AG04449 (cell line): ENCODE results near the gene ERC2.

Experiments
- CTCF ChIA-PET: fragments of 350-600 bp; formaldehyde crosslinking; extraction: SDS; loops from one replicate; lab custom pipeline; 2021; ENCODE audit warnings: antibody characterized with exemption; lab: Yijun Ruan, JAX
- POLR2A ChIA-PET: fragments of 400-600, 350-600 bp; formaldehyde crosslinking; extraction: SDS; loops from one replicate; lab custom pipeline; 2020; ENCODE audit warnings: antibody characterized with exemption, inconsistent platforms; lab: Yijun Ruan, JAX
- DNase-seq: peaks from one replicate; pipeline ENCODE4 v3.0.0-alpha.2; 2010; ENCODE audit warnings: low read depth, low spot score
- H3K4me3 ChIP-seq: 2 replicates; pipeline ENCODE4 v1.5.1; 2011; ENCODE audit warnings: low read depth, mild to moderate bottlenecking, control low read depth, low read length
- TF ChIP-seq, protein P1 (sequence below): IDR thresholded peaks from one replicate; pipeline ENCODE4 v1.5.1; 2011; ENCODE audit warnings: mild to moderate bottlenecking, moderate library complexity, low read length, control low read depth, inconsistent platforms; ENCODE audit not compliant: insufficient read depth; ENCODE audit errors: missing control alignments

Gene ERC2

DNA sequence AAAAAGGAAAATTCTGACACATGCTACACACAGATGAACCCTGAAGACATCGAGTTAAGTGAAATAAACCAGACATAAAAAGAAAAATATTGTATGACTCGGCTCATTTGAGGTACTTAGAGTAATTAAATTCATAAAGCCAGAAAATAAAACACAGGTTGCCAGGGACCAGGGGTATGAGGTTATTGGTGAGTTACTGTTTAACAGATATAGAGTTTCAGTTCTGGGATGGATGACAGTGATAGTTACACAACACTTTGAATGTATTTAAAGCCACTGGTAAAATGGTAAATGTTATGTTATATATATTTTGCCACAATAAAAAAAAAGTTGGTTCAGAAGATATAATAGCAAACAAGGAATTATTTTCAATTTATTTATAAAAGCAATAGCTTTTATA is 545.1 kb downstream of the ERC2 start:
- DNase-seq = no peak
- POLR2A ChIA-PET = no interaction called here
- TF ChIP-seq, protein P1, sequence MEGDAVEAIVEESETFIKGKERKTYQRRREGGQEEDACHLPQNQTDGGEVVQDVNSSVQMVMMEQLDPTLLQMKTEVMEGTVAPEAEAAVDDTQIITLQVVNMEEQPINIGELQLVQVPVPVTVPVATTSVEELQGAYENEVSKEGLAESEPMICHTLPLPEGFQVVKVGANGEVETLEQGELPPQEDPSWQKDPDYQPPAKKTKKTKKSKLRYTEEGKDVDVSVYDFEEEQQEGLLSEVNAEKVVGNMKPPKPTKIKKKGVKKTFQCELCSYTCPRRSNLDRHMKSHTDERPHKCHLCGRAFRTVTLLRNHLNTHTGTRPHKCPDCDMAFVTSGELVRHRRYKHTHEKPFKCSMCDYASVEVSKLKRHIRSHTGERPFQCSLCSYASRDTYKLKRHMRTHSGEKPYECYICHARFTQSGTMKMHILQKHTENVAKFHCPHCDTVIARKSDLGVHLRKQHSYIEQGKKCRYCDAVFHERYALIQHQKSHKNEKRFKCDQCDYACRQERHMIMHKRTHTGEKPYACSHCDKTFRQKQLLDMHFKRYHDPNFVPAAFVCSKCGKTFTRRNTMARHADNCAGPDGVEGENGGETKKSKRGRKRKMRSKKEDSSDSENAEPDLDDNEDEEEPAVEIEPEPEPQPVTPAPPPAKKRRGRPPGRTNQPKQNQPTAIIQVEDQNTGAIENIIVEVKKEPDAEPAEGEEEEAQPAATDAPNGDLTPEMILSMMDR = no peak
- CTCF ChIA-PET = no interaction called here
- no peak overlapping the region for H3K4me3 ChIP-seq

DNA sequence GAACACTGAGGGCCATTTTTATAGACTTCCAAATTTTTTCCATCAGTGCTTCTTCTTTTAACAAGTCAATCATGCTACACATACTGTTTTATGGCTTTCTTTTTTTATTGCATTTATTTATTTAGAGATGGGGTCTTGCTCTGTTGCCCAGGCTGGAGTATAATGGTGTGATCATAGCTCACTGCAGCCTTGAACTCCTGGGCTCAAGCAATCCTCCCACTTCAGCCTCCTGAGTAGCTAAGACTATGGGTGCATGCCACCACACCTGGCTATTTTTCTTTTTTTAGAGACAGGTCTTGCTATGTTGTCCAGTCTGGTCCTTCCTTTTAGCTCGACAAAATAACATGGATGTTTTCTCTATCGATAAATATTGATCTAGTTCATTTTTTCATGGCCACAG is 555.4 kb downstream of the ERC2 start:
- H3K4me3 ChIP-seq = no peak overlapping the region
- TF ChIP-seq, protein P1 = no peak
- ChIA-PET POLR2A (no interaction called here), CTCF (no interaction called here)
- no peak for DNase-seq

DNA sequence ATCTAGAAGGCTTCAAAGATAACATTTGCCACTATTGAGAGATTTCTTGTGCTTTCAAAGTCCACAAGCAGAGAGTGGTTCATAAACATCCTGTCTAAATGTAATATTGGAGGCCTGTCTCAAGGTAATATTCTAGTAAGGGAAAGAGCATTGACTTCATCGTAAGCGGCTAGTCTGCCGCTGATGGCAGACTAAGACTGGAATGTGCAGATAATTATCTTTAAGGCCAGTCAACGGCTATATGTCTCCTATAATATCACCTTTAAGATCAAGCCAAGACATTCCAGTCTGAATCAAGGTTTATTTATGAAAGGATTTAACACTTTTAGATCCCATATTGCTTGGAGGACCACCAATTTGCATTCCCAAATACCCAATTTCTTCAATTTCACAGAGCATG is 557.0 kb downstream of the ERC2 start:
- CTCF ChIA-PET = no interaction called here
- no peak for DNase-seq
- H3K4me3 ChIP-seq = no peak overlapping the region
- POLR2A ChIA-PET = no interaction called here
- TF ChIP-seq, protein P1 = no peak

DNA sequence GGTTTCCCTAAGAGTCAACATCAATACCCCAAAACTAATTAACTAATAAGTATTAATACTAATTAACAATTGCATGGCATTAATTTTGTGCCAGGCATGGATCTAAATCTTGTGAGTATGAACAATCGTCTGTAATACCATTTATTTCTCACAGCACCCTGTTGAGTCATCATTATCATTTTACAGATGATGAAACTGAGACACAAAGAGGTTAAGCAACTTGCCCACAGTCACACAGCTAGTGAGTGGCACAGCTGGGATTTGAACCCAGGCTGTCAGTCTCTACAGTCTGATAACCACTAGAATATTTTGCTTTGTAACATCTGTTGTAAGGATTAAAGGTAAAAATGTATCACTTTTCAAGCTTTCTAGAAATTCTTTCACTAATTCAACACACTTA is 557.7 kb downstream of the ERC2 start:
- POLR2A ChIA-PET = no interaction called here

DNA sequence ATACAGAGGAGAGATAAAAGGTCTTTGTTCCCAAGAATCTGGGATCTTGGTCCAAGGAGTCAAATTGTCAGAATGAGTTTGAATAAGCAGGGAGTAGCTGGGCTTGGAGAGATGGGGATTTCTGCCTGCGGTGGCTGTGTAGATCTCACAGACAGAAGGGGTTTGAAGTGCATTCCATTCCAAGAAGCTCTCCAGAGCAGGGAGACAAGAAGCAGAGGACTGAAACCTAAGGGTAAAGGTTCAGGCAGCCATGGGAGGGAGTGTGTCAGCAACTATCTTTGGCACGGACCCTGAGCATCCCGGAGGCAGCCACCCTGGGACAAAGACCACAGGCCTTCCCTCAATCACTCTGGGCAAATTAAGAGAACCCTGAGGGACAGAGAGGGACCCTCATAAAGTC is 558.9 kb downstream of the ERC2 start:
- TF ChIP-seq, protein P1 = no peak
- no peak for DNase-seq
- H3K4me3 ChIP-seq = no peak overlapping the region
- ChIA-PET POLR2A (no interaction called here), CTCF (interaction anchor here (1.1 kb wide), 1 partner anchor 9 kb away, joined by 3 read pairs; no protein-coding TSS in a partner anchor)

More for the DNA sequence above, 557.7 kb downstream of the ERC2 start:
- H3K4me3 ChIP-seq = no peak overlapping the region
- TF ChIP-seq, protein P1 = no peak
- DNase-seq = no peak
- CTCF ChIA-PET = no interaction called here

DNA sequence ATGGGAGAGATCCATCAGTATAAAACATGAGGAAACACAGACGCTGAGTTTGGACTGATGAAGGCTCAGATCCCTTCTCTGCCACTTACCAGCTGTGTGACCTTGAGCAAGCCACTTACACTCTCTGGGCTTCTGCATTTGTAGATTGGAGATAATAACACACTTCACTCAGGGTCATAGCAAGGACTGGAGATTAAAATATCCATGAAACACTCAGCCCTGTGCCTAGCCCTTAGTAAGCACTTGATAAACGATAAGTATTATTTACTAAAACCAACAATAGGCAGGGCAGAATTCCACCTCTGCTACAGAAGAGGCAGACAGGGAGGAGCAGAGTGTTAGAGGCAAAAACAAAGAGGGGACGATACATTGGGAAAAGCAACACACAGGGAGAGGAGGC is 560.7 kb downstream of the ERC2 start:
- CTCF ChIA-PET = no interaction called here
- no peak for DNase-seq
- H3K4me3 ChIP-seq = no peak overlapping the region
- TF ChIP-seq, protein P1 = no peak
- POLR2A ChIA-PET = no interaction called here

DNA sequence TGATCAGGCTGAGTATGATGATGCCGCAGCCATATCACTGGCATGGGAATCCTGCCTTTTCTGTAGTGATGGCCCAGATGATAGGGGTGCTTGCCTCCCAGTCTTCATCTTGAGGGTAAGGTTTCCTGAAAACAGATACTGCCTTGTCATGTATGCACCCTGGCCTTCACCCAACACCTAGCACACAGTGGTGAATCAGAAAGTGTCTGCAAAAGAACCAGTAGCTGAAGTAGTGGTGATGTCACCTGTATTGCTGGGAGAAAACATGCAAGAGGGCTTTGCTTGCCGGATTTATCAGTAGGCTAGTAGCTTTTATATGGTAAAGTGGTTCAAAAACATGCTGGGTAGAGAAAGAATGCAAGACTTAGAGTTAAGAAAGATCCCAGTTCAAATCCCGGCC is 561.4 kb downstream of the ERC2 start:
- ChIA-PET POLR2A (no interaction called here), CTCF (no interaction called here)
- H3K4me3 ChIP-seq = no peak overlapping the region
- DNase-seq = no peak
- TF ChIP-seq, protein P1 = no peak
